Effector memory CD4-positive, alpha-beta T cell (primary cell): ENCODE results near the gene AP1S3.
"Not testable (repeated sequence)": the region's sequence is repeated elsewhere in the genome, so short reads cannot be mapped to it uniquely, and the experiment has no call there.

Source experiments
- DNase-seq, 3 donors: peaks; one replicate each; pipeline ENCODE4 v3.0.0-alpha.2; 2020
- H3K27ac ChIP-seq: 2 replicates; pipeline ENCODE4 v1.7.0; 2013; ENCODE audit warnings: mild to moderate bottlenecking, low read length, moderate library complexity; ENCODE audit not compliant: insufficient read depth, poor library complexity, severe bottlenecking
- H3K27me3 ChIP-seq: replicated peaks from 2 replicates; pipeline ENCODE4 v1.7.0; 2013; ENCODE audit warnings: mild to moderate bottlenecking, low read length; ENCODE audit not compliant: insufficient read depth, control insufficient read depth, poor library complexity, severe bottlenecking
- H3K36me3 ChIP-seq: 2 replicates; pipeline ENCODE4 v1.7.0; 2013; ENCODE audit warnings: mild to moderate bottlenecking, low read length, moderate library complexity; ENCODE audit not compliant: control insufficient read depth, insufficient read depth
- H3K4me1 ChIP-seq: 2 replicates; pipeline ENCODE4 v1.7.0; 2013; ENCODE audit warnings: low read length, mild to moderate bottlenecking; ENCODE audit not compliant: control insufficient read depth, insufficient read depth, poor library complexity, severe bottlenecking
- H3K4me3 ChIP-seq: 2 replicates; pipeline ENCODE4 v1.7.0; 2013; ENCODE audit warnings: low read length, low read depth, mild to moderate bottlenecking; ENCODE audit not compliant: insufficient read depth, poor library complexity, severe bottlenecking
- H3K9me3 ChIP-seq: 2 replicates; pipeline ENCODE4 v1.7.0; 2013; ENCODE audit warnings: mild to moderate bottlenecking, low read length, moderate library complexity; ENCODE audit not compliant: control insufficient read depth

The AP1S3 gene

GRCh38 chr2:223829128-223829527 is 8.3 kb downstream of the AP1S3 start:
- no peak overlapping the region for H3K27ac ChIP-seq
- no peaks in the 10 kb centered on the region for H3K4me1 ChIP-seq
- H3K27me3 ChIP-seq = no peaks in the 10 kb centered on the region
- no peaks in the 10 kb centered on the region for H3K36me3 ChIP-seq
- DNase-seq = no peak
- H3K9me3 ChIP-seq = no peaks in the 10 kb centered on the region
- no peak overlapping the region for H3K4me3 ChIP-seq

- H3K4me1 ChIP-seq = no peaks in the 10 kb centered on the region
- no peaks in the 10 kb centered on the region for H3K9me3 ChIP-seq
- DNase-seq = no peak
- no peaks in the 10 kb centered on the region for H3K27me3 ChIP-seq
- H3K4me3 ChIP-seq = no peak overlapping the region
- no peaks in the 10 kb centered on the region for H3K36me3 ChIP-seq
- H3K27ac ChIP-seq = no peak overlapping the region
These were observed 9.1 kb downstream of the AP1S3 start for GRCh38 chr2:223828314-223828713.

- Histone ChIP-seq H3K4me1 (no peaks in the 10 kb centered on the region), H3K27me3 (no peaks in the 10 kb centered on the region), H3K4me3 (no peak overlapping the region), H3K27ac (no peak overlapping the region), H3K9me3 (no peaks in the 10 kb centered on the region), H3K36me3 (no peaks in the 10 kb centered on the region)
- DNase-seq = no peak
These were observed 10.4 kb downstream of the AP1S3 start for GRCh38 chr2:223826995-223827394.

- no peaks in the 10 kb centered on the region for H3K9me3 ChIP-seq
- H3K4me3 ChIP-seq = no peak overlapping the region
- H3K4me1 ChIP-seq = no peaks in the 10 kb centered on the region
- H3K27ac ChIP-seq = no peak overlapping the region
- no peaks in the 10 kb centered on the region for H3K27me3 ChIP-seq
- no peak for DNase-seq
- H3K36me3 ChIP-seq = no peaks in the 10 kb centered on the region
These were observed 13.1 kb downstream of the AP1S3 start for GRCh38 chr2:223824301-223824700.

- no peak overlapping the region for H3K27ac ChIP-seq
These were observed 14.6 kb downstream of the AP1S3 start for GRCh38 chr2:223822818-223823217.

GRCh38 chr2:223820549-223820948 is 16.8 kb downstream of the AP1S3 start:
- Histone ChIP-seq H3K4me3 (no peak overlapping the region), H3K36me3 (no peaks in the 10 kb centered on the region), H3K27ac (no peak overlapping the region), H3K9me3 (no peaks in the 10 kb centered on the region), H3K4me1 (no peaks in the 10 kb centered on the region), H3K27me3 (no peaks in the 10 kb centered on the region)
- DNase-seq = no peak

More at GRCh38 chr2:223822818-223823217, 14.6 kb downstream of the AP1S3 start:
- no peak for DNase-seq
- Histone ChIP-seq H3K9me3 (no peaks in the 10 kb centered on the region), H3K4me3 (no peak overlapping the region), H3K4me1 (no peaks in the 10 kb centered on the region), H3K36me3 (no peaks in the 10 kb centered on the region), H3K27me3 (no peaks in the 10 kb centered on the region)

GRCh38 chr2:223819891-223820290 is 17.5 kb downstream of the AP1S3 start:
- DNase-seq = no peak
- H3K36me3 ChIP-seq = no peaks in the 10 kb centered on the region
- H3K27ac ChIP-seq = no peak overlapping the region
- H3K4me1 ChIP-seq = no peaks in the 10 kb centered on the region
- no peaks in the 10 kb centered on the region for H3K27me3 ChIP-seq
- no peaks in the 10 kb centered on the region for H3K9me3 ChIP-seq
- H3K4me3 ChIP-seq = no peak overlapping the region

- no peak overlapping the region for H3K27ac ChIP-seq
- H3K4me1 ChIP-seq = no peaks in the 10 kb centered on the region
- H3K9me3 ChIP-seq = no peaks in the 10 kb centered on the region
- H3K27me3 ChIP-seq = no peaks in the 10 kb centered on the region
- no peak overlapping the region for H3K4me3 ChIP-seq
- DNase-seq = no peak
- H3K36me3 ChIP-seq = no peaks in the 10 kb centered on the region
These were observed 21.4 kb downstream of the AP1S3 start for GRCh38 chr2:223815884-223816570.

GRCh38 chr2:223815186-223815883 is 22.0 kb downstream of the AP1S3 start:
- Histone ChIP-seq H3K27me3 (no peaks in the 10 kb centered on the region), H3K36me3 (no peaks in the 10 kb centered on the region), H3K4me3 (no peak overlapping the region), H3K9me3 (no peaks in the 10 kb centered on the region), H3K4me1 (no peaks in the 10 kb centered on the region), H3K27ac (no peak overlapping the region)
- no peak for DNase-seq

- not testable (repeated sequence) for H3K27ac ChIP-seq, H3K4me1 ChIP-seq, H3K9me3 ChIP-seq, H3K36me3 ChIP-seq, H3K4me3 ChIP-seq, H3K27me3 ChIP-seq, DNase-seq
These were observed 22.6 kb downstream of the AP1S3 start for GRCh38 chr2:223814764-223815163.
